HEK293 (cell line): ENCODE measurements around the gene AGAP1.

Source experiments
- CTCF ChIA-PET: fragments of 350-600 bp; formaldehyde crosslinking; extraction: SDS; loops from one replicate; lab custom pipeline; 2021; ENCODE audit warnings: antibody characterized with exemption; lab: Yijun Ruan, JAX
- POLR2A ChIA-PET: fragments of 300-600 bp; formaldehyde crosslinking; extraction: SDS; loops from one replicate; lab custom pipeline; 2020; ENCODE audit warnings: antibody characterized with exemption, inconsistent platforms; lab: Yijun Ruan, JAX
- H3K27ac ChIP-seq: fragments of 200-500 bp; sonication (Bioruptor generic); 2 replicates; pipeline ENCODE4 v1.5.1; 2014; ENCODE audit warnings: low read depth, low read length, control low read depth, inconsistent platforms; ENCODE audit errors: extremely low read depth
- H3K36me3 ChIP-seq, 2 experiments: fragments of 200-500 bp in 1 of 2; sonication (Bioruptor generic) in 1 of 2; 1 replicate in 1 of 2; 2 replicates in 1 of 2; pipeline ENCODE4 v1.5.1; 2014 to 2017; ENCODE audit warnings: inconsistent platforms in 2 of 2, low read length in 2 of 2; ENCODE audit not compliant: control insufficient read depth in 2 of 2, insufficient read depth in 1 of 2
- H3K4me1 ChIP-seq: fragments of 200-500 bp; sonication (Bioruptor generic); 2 replicates; pipeline ENCODE4 v1.5.1; 2014; ENCODE audit warnings: mild to moderate bottlenecking, low read length, inconsistent platforms; ENCODE audit not compliant: control insufficient read depth, insufficient read depth
- H3K4me3 ChIP-seq: 2 replicates; pipeline ENCODE4 v1.5.1; 2011; ENCODE audit warnings: low read depth, mild to moderate bottlenecking, control low read depth, low read length, moderate library complexity
- H3K9me3 ChIP-seq: fragments of 200-500 bp; sonication (Bioruptor generic); 2 replicates; pipeline ENCODE4 v1.5.1; 2014; ENCODE audit warnings: low read depth, low read length, inconsistent platforms; ENCODE audit not compliant: control insufficient read depth, insufficient read depth
- GLIS1 ChIP-seq: fragments of 450-650 bp; formaldehyde crosslinking; IDR thresholded peaks from 2 replicates; pipeline ENCODE4 v1.5.1; 2016; ENCODE audit warnings: missing biosample characterization, missing genetic modification characterization
- KLF8 ChIP-seq: fragments of 450-650 bp; formaldehyde crosslinking; IDR thresholded peaks from 2 replicates; pipeline ENCODE4 v1.5.1; 2016; ENCODE audit warnings: missing biosample characterization, missing genetic modification characterization
- OSR2 ChIP-seq: fragments of 450-650 bp; formaldehyde crosslinking; IDR thresholded peaks from 2 replicates; pipeline ENCODE4 v1.5.1; 2016; ENCODE audit warnings: missing biosample characterization, missing genetic modification characterization
- ZEB2 ChIP-seq: fragments of 450-650 bp; formaldehyde crosslinking; IDR thresholded peaks from 2 replicates; pipeline ENCODE4 v1.5.1; 2016; ENCODE audit warnings: missing biosample characterization, missing genetic modification characterization
- ZNF157 ChIP-seq: fragments of 450-650 bp; formaldehyde crosslinking; IDR thresholded peaks from 2 replicates; pipeline ENCODE4 v1.5.1; 2016; ENCODE audit warnings: missing biosample characterization, missing genetic modification characterization
- ZNF174 ChIP-seq: fragments of 450-650 bp; formaldehyde crosslinking; IDR thresholded peaks from 2 replicates; pipeline ENCODE4 v1.5.0; 2017; ENCODE audit warnings: missing biosample characterization, mild to moderate bottlenecking, missing genetic modification characterization
- ZNF266 ChIP-seq: fragments of 450-650 bp; formaldehyde crosslinking; IDR thresholded peaks from 2 replicates; pipeline ENCODE4 v1.5.1; 2016; ENCODE audit warnings: missing biosample characterization, missing genetic modification characterization, low read depth
- ZNF366 ChIP-seq: fragments of 450-650 bp; formaldehyde crosslinking; conservative IDR thresholded peaks from 2 replicates; pipeline ENCODE4 v1.5.1; 2016; ENCODE audit warnings: missing biosample characterization, missing genetic modification characterization
- ZNF391 ChIP-seq: fragments of 450-650 bp; formaldehyde crosslinking; IDR thresholded peaks from 2 replicates; pipeline ENCODE4 v1.5.1; 2016; ENCODE audit warnings: low read depth, missing biosample characterization, missing genetic modification characterization, borderline replicate concordance
- ZNF529 ChIP-seq: fragments of 450-650 bp; formaldehyde crosslinking; IDR thresholded peaks from 2 replicates; pipeline ENCODE4 v1.5.1; 2017; ENCODE audit warnings: missing genetic modification characterization, missing biosample characterization; ENCODE audit not compliant: insufficient replicate concordance
- ZNF560 ChIP-seq: fragments of 450-650 bp; formaldehyde crosslinking; IDR thresholded peaks from 2 replicates; pipeline ENCODE4 v1.5.1; 2017; ENCODE audit warnings: missing biosample characterization, missing genetic modification characterization, borderline replicate concordance
- ZNF610 ChIP-seq: fragments of 450-650 bp; formaldehyde crosslinking; IDR thresholded peaks from 2 replicates; pipeline ENCODE4 v1.5.1; 2016; ENCODE audit warnings: missing biosample characterization, missing genetic modification characterization, borderline replicate concordance
- ZNF654 ChIP-seq: fragments of 450-650 bp; formaldehyde crosslinking; IDR thresholded peaks from 2 replicates; pipeline ENCODE4 v1.5.1; 2016; ENCODE audit warnings: low read depth, missing biosample characterization, missing genetic modification characterization
- ZNF701 ChIP-seq: fragments of 450-650 bp; formaldehyde crosslinking; IDR thresholded peaks from 2 replicates; pipeline ENCODE4 v1.5.1; 2016; ENCODE audit warnings: missing biosample characterization, missing genetic modification characterization
- ZNF707 ChIP-seq: fragments of 450-650 bp; formaldehyde crosslinking; IDR thresholded peaks from 2 replicates; pipeline ENCODE4 v1.5.1; 2016; ENCODE audit warnings: missing biosample characterization, missing genetic modification characterization
- ZNF792 ChIP-seq: fragments of 450-650 bp; formaldehyde crosslinking; IDR thresholded peaks from 2 replicates; pipeline ENCODE4 v1.5.1; 2016; ENCODE audit warnings: missing biosample characterization, missing genetic modification characterization
- TF ChIP-seq, protein P1 (sequence below): sonication (generic); formaldehyde crosslinking; IDR thresholded peaks from 2 replicates; pipeline ENCODE4 v1.8.1; 2022; ENCODE audit warnings: mild to moderate bottlenecking, moderate library complexity, missing genetic modification reagents
- TF ChIP-seq, protein P2 (sequence below): fragments of 450-650 bp; formaldehyde crosslinking; IDR thresholded peaks from 2 replicates; pipeline ENCODE4 v1.5.1; 2016; ENCODE audit warnings: missing biosample characterization, missing genetic modification characterization
- TF ChIP-seq, protein P3 (sequence below): fragments of 450-650 bp; formaldehyde crosslinking; IDR thresholded peaks from 2 replicates; pipeline ENCODE4 v1.5.1; 2016; ENCODE audit warnings: missing biosample characterization, missing genetic modification characterization
- TF ChIP-seq, protein P4 (sequence below): fragments of 450-650 bp; formaldehyde crosslinking; IDR thresholded peaks from 2 replicates; pipeline ENCODE4 v1.5.1; 2016; ENCODE audit warnings: missing biosample characterization, missing genetic modification characterization
- TF ChIP-seq, protein P5 (sequence below): fragments of 450-650 bp; formaldehyde crosslinking; IDR thresholded peaks from 2 replicates; pipeline ENCODE4 v1.5.1; 2017; ENCODE audit warnings: missing biosample characterization, missing genetic modification characterization
- TF ChIP-seq, protein P6 (sequence below): fragments of 450-650 bp; formaldehyde crosslinking; optimal IDR thresholded peaks from 2 replicates; pipeline ENCODE3; 2016; ENCODE audit warnings: missing biosample characterization, mild to moderate bottlenecking, missing genetic modification characterization

The AGAP1 gene

DNA sequence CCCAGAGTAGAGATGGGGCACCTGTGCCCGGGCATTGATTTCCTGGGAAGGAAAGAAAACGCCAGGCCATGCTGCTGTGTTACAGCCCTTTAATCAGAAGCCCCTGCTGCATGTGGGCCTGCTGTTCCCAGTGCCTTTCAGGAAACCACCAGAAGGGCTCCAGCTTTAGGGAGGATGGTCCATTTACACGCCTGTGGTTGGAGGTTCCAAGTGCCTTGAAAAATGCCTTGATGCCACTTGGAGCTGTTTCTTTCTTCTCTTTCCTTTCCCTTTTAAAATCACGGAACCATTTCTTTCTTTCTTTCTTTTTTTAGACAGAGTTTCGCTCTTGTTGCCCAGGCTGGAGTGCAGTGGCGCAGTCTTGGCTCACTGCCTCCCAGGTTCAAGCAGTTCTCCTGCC is 60.5 kb downstream of the AGAP1 start:
- H3K4me3 ChIP-seq, result no peak overlapping the region
- H3K9me3 ChIP-seq, result no peaks in the 10 kb centered on the region
- peaks cover 9% of the 10 kb centered on the region for H3K4me1 ChIP-seq
- POLR2A ChIA-PET, result no interaction called here
- H3K27ac ChIP-seq, result no peak overlapping the region
- H3K36me3 ChIP-seq, result no peaks in the 10 kb centered on the region
- CTCF ChIA-PET, result interaction anchor here (0.6 to 1.5 kb wide), 2 partner anchors 40 to 199 kb away, joined by 6 to 7 read pairs; no protein-coding TSS in a partner anchor
- TF ChIP-seq ZNF701 (tag by site-specific recombination), result no peak
- TF ChIP-seq, protein P1, sequence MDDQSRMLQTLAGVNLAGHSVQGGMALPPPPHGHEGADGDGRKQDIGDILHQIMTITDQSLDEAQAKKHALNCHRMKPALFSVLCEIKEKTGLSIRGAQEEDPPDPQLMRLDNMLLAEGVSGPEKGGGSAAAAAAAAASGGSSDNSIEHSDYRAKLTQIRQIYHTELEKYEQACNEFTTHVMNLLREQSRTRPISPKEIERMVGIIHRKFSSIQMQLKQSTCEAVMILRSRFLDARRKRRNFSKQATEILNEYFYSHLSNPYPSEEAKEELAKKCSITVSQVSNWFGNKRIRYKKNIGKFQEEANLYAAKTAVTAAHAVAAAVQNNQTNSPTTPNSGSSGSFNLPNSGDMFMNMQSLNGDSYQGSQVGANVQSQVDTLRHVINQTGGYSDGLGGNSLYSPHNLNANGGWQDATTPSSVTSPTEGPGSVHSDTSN, result no peak
- no peak for TF ChIP-seq ZEB2 (tag by site-specific recombination)
- TF ChIP-seq, protein P2, sequence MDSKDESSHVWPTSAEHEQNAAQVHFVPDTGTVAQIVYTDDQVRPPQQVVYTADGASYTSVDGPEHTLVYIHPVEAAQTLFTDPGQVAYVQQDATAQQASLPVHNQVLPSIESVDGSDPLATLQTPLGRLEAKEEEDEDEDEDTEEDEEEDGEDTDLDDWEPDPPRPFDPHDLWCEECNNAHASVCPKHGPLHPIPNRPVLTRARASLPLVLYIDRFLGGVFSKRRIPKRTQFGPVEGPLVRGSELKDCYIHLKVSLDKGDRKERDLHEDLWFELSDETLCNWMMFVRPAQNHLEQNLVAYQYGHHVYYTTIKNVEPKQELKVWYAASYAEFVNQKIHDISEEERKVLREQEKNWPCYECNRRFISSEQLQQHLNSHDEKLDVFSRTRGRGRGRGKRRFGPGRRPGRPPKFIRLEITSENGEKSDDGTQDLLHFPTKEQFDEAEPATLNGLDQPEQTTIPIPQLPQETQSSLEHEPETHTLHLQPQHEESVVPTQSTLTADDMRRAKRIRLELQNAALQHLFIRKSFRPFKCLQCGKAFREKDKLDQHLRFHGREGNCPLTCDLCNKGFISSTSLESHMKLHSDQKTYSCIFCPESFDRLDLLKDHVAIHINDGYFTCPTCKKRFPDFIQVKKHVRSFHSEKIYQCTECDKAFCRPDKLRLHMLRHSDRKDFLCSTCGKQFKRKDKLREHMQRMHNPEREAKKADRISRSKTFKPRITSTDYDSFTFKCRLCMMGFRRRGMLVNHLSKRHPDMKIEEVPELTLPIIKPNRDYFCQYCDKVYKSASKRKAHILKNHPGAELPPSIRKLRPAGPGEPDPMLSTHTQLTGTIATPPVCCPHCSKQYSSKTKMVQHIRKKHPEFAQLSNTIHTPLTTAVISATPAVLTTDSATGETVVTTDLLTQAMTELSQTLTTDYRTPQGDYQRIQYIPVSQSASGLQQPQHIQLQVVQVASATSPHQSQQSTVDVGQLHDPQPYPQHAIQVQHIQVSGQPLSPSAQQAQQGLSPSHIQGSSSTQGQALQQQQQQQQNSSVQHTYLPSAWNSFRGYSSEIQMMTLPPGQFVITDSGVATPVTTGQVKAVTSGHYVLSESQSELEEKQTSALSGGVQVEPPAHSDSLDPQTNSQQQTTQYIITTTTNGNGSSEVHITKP (tag by site-specific recombination), result peak; percentile 77
- TF ChIP-seq, protein P3, sequence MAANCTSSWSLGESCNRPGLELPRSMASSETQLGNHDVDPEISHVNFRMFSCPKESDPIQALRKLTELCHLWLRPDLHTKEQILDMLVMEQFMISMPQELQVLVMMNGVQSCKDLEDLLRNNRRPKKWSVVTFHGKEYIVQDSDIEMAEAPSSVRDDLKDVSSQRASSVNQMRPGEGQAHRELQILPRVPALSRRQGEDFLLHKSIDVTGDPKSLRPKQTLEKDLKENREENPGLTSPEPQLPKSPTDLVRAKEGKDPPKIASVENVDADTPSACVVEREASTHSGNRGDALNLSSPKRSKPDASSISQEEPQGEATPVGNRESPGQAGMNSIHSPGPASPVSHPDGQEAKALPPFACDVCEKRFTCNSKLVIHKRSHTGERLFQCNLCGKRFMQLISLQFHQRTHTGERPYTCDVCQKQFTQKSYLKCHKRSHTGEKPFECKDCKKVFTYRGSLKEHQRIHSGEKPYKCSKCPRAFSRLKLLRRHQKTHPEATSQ (tag by site-specific recombination), result no peak
- TF ChIP-seq, all 188 proteins: peak for 1

DNA sequence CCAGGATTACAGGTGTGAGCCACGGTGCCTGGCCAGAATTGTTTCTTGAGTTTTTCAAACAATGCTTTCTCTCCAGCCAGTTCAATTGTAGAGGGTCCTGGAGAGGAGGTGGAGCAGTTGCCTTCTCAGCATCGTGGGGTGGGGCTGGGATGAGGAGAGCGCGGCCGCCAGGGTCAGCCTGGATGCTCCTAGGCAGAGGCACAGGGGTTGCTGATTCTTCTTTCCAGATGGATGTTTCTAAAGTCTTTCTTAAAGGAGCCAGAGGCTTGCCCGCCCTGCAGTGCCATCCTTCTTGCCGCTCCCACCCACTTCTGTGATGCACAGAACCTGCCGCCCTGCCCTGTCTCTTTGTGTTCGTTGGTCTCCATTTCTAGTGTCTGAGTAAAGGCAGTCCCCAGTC is 61.1 kb downstream of the AGAP1 start:
- H3K27ac ChIP-seq, result no peak overlapping the region
- H3K9me3 ChIP-seq, result no peaks in the 10 kb centered on the region
- no peak overlapping the region for H3K4me3 ChIP-seq
- ChIA-PET CTCF (interaction anchor here (1.0 kb wide), 1 partner anchor 39 kb away, joined by 4 read pairs; no protein-coding TSS in a partner anchor), POLR2A (no interaction called here)
- peaks cover 9% of the 10 kb centered on the region for H3K4me1 ChIP-seq
- H3K36me3 ChIP-seq, result no peaks in the 10 kb centered on the region
- no peak for TF ChIP-seq ZNF707 (tag by site-specific recombination)
- TF ChIP-seq ZNF174 (tag by site-specific recombination), result no peak
- no peak for TF ChIP-seq ZNF391
- TF ChIP-seq ZNF157 (tag by site-specific recombination), result no peak
- TF ChIP-seq ZNF529 (tag by site-specific recombination), result no peak
- TF ChIP-seq, protein P4, sequence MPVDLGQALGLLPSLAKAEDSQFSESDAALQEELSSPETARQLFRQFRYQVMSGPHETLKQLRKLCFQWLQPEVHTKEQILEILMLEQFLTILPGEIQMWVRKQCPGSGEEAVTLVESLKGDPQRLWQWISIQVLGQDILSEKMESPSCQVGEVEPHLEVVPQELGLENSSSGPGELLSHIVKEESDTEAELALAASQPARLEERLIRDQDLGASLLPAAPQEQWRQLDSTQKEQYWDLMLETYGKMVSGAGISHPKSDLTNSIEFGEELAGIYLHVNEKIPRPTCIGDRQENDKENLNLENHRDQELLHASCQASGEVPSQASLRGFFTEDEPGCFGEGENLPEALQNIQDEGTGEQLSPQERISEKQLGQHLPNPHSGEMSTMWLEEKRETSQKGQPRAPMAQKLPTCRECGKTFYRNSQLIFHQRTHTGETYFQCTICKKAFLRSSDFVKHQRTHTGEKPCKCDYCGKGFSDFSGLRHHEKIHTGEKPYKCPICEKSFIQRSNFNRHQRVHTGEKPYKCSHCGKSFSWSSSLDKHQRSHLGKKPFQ, result no peak
- TF ChIP-seq, protein P1, result no peak
- TF ChIP-seq ZNF654 (tag by site-specific recombination), result no peak
- no peak for TF ChIP-seq ZNF366 (tag by site-specific recombination)
- TF ChIP-seq ZNF792 (tag by site-specific recombination), result no peak
- TF ChIP-seq, protein P5, sequence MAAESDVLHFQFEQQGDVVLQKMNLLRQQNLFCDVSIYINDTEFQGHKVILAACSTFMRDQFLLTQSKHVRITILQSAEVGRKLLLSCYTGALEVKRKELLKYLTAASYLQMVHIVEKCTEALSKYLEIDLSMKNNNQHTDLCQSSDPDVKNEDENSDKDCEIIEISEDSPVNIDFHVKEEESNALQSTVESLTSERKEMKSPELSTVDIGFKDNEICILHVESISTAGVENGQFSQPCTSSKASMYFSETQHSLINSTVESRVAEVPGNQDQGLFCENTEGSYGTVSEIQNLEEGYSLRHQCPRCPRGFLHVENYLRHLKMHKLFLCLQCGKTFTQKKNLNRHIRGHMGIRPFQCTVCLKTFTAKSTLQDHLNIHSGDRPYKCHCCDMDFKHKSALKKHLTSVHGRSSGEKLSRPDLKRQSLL (tag by site-specific recombination), result no peak
- no peak for TF ChIP-seq ZNF610 (tag by site-specific recombination)
- TF ChIP-seq KLF8 (tag by site-specific recombination), result no peak
- no peak for TF ChIP-seq ZNF560
- TF ChIP-seq GLIS1, result no peak
- TF ChIP-seq, protein P6, sequence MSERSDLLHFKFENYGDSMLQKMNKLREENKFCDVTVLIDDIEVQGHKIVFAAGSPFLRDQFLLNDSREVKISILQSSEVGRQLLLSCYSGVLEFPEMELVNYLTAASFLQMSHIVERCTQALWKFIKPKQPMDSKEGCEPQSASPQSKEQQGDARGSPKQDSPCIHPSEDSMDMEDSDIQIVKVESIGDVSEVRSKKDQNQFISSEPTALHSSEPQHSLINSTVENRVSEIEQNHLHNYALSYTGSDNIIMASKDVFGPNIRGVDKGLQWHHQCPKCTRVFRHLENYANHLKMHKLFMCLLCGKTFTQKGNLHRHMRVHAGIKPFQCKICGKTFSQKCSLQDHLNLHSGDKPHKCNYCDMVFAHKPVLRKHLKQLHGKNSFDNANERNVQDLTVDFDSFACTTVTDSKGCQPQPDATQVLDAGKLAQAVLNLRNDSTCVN (tag by site-specific recombination), result no peak
- TF ChIP-seq ZNF701 (tag by site-specific recombination), result no peak
- no peak for TF ChIP-seq OSR2 (tag by site-specific recombination)
- no peak for TF ChIP-seq ZNF266 (tag by site-specific recombination)
